HCT116 (cell line): ENCODE measurements around the gene POMT2. TPM values are rescaled to one million over a fixed set of nuclear protein-coding genes. Genes with fewer than 3 reads are reported as not detected.

Source experiments
- ATAC-seq: fragments of 200-7000 bp; cut with Tn5 transposase; 2 replicates; pipeline ENCODE4 v1.9.1; 2020; ENCODE audit warnings: mild to moderate bottlenecking, moderate library complexity
- BruUV-seq: library from RNA; stranded (reverse); fragments of 400-500 nt; replicated peaks from 2 replicates; lab custom pipeline; 2021; lab: Mats Ljungman, UMichigan
- CTCF ChIA-PET: fragments of 300-600 bp; sonication (Branson Sonifier 250); formaldehyde crosslinking; loops from one replicate; lab custom pipeline; 2021; ENCODE audit warnings: antibody characterized with exemption; lab: Charles Lee
- POLR2A ChIA-PET: fragments of 300-600, 350-600 bp; sonication (Branson Sonifier 250); formaldehyde crosslinking; loops from one replicate; lab custom pipeline; 2021; ENCODE audit warnings: antibody characterized with exemption; lab: Charles Lee
- RAD21 ChIA-PET, 2 experiments: fragments of 300-600 bp; sonication (Branson Sonifier 250); formaldehyde crosslinking; loops; one replicate each; lab custom pipeline; 2023; ENCODE audit warnings: low total read pairs in 2 of 2; ENCODE audit not compliant: uncharacterized antibody in 2 of 2, unreplicated experiment in 2 of 2, low non-redundant PET in 1 of 2; lab: Charles Lee
- DNase-seq: peaks from one replicate; pipeline ENCODE4 v3.0.0-alpha.2; 2010; ENCODE audit warnings: low read depth, low spot score
- H2AFZ ChIP-seq: fragments of 200-600 bp; shearing (Covaris generic), sonication (generic); 2 replicates; pipeline ENCODE4 v1.6.1; 2017; ENCODE audit warnings: low read depth, mixed run types, mixed read lengths, antibody characterized with exemption, low read length; ENCODE audit not compliant: poor library complexity, severe bottlenecking
- H3K27ac ChIP-seq: 2 replicates; pipeline ENCODE4 v1.5.1; 2012; ENCODE audit warnings: low read depth, low read length
- H3K27me3 ChIP-seq: fragments of 200-600 bp; sonication (generic); 2 replicates; pipeline ENCODE4 v1.6.1; 2016; ENCODE audit warnings: mixed run types, low read length, mixed read lengths; ENCODE audit not compliant: insufficient read depth
- H3K36me3 ChIP-seq, 2 experiments: fragments of 200-500 bp in 1 of 2; fragments of 200-600 bp in 1 of 2; sonication (Bioruptor generic) in 1 of 2; sonication (generic) in 1 of 2; 2 replicates each; pipeline versions ENCODE4 v1.5.1 to v1.6.1; 2014 to 2016; ENCODE audit warnings: low read length in 2 of 2, inconsistent platforms in 1 of 2, mixed read lengths in 1 of 2, mixed run types in 1 of 2; ENCODE audit not compliant: insufficient read depth in 2 of 2, control insufficient read depth in 1 of 2
- H3K4me1 ChIP-seq, 2 experiments: fragments of 200-600 bp in 1 of 2; sonication (generic) in 1 of 2; 2 replicates each; pipeline versions ENCODE4 v1.5.1 to v1.6.1; 2012 to 2017; ENCODE audit warnings: low read length in 2 of 2, inconsistent platforms in 1 of 2, mild to moderate bottlenecking in 1 of 2, mixed read lengths in 1 of 2, mixed run types in 1 of 2, moderate library complexity in 1 of 2; ENCODE audit not compliant: insufficient read depth in 2 of 2, control insufficient read depth in 1 of 2
- H3K4me2 ChIP-seq: fragments of 200-600 bp; sonication (generic); 2 replicates; pipeline ENCODE4 v1.6.1; 2017; ENCODE audit warnings: mixed run types, low read length, mixed read lengths
- H3K4me3 ChIP-seq, 2 experiments: fragments of 200-600 bp in 1 of 2; sonication (generic) in 1 of 2; replicated peaks in 1 of 2; 2 replicates each; pipeline ENCODE4 v1.5.1; 2011 to 2016; ENCODE audit warnings: low read length in 2 of 2, control low read depth in 1 of 2, low read depth in 1 of 2, mild to moderate bottlenecking in 1 of 2, mixed read lengths in 1 of 2, mixed run types in 1 of 2
- H3K79me2 ChIP-seq: fragments of 200-600 bp; sonication (generic); 2 replicates; pipeline ENCODE4 v1.6.1; 2017; ENCODE audit warnings: mild to moderate bottlenecking, mixed run types, low read length, moderate library complexity, mixed read lengths; ENCODE audit not compliant: insufficient read depth
- H3K9ac ChIP-seq: fragments of 200-600 bp; sonication (generic); 2 replicates; pipeline ENCODE4 v1.6.1; 2016; ENCODE audit warnings: low read length, mixed read lengths
- H3K9me2 ChIP-seq: fragments of 200-600 bp; sonication (generic), shearing (Covaris generic); 2 replicates; pipeline ENCODE4 v1.6.1; 2017; ENCODE audit warnings: mixed run types, mild to moderate bottlenecking, moderate library complexity; ENCODE audit not compliant: insufficient read depth
- H3K9me3 ChIP-seq, 2 experiments: fragments of 200-500 bp in 1 of 2; fragments of 200-600 bp in 1 of 2; sonication (Bioruptor generic) in 1 of 2; sonication (generic) in 1 of 2; 2 replicates each; pipeline ENCODE4 v1.6.1; 2014 to 2017; ENCODE audit warnings: low read length in 2 of 2, mixed read lengths in 2 of 2, inconsistent platforms in 1 of 2, low read depth in 1 of 2, mild to moderate bottlenecking in 1 of 2, mixed run types in 1 of 2, moderate library complexity in 1 of 2; ENCODE audit not compliant: control insufficient read depth in 1 of 2, insufficient read depth in 1 of 2
- H4K20me1 ChIP-seq: fragments of 200-600 bp; sonication (generic), shearing (Covaris generic); 2 replicates; pipeline ENCODE4 v1.6.1; 2017; ENCODE audit warnings: mixed run types, mild to moderate bottlenecking, moderate library complexity; ENCODE audit not compliant: insufficient read depth
- ATF3 ChIP-seq: IDR thresholded peaks from 2 replicates; pipeline ENCODE4 v1.6.1; 2012
- CBX3 ChIP-seq: IDR thresholded peaks from 2 replicates; pipeline ENCODE4 v1.6.1; 2012; ENCODE audit warnings: low read depth
- CEBPB ChIP-seq: IDR thresholded peaks from 2 replicates; pipeline ENCODE4 v1.6.1; 2012; ENCODE audit warnings: low read depth
- EGR1 ChIP-seq: IDR thresholded peaks from 2 replicates; pipeline ENCODE4 v1.6.1; 2012; ENCODE audit warnings: low read depth
- EZH2 ChIP-seq: fragments of 200-600 bp; sonication (generic); IDR thresholded peaks from 2 replicates; pipeline ENCODE4 v1.6.1; 2017; ENCODE audit warnings: antibody characterized with exemption, mixed run types
- EZH2phosphoT487 ChIP-seq: fragments of 200-600 bp; IDR thresholded peaks from 2 replicates; pipeline ENCODE4 v1.6.1; 2018; ENCODE audit warnings: antibody characterized with exemption, borderline replicate concordance
- FOSL1 ChIP-seq: IDR thresholded peaks from 2 replicates; pipeline ENCODE4 v1.6.1; 2012; ENCODE audit warnings: low read depth
- JUND ChIP-seq: IDR thresholded peaks from 2 replicates; pipeline ENCODE4 v1.6.1; 2012
- POLR2A ChIP-seq: IDR thresholded peaks from 2 replicates; pipeline ENCODE4 v1.7.0; 2011; ENCODE audit warnings: borderline replicate concordance; ENCODE audit not compliant: insufficient read depth, insufficient read length; ENCODE audit errors: extremely low read depth
- POLR2AphosphoS5 ChIP-seq: IDR thresholded peaks from 2 replicates; pipeline ENCODE4 v1.6.1; 2011; ENCODE audit warnings: mild to moderate bottlenecking, low read depth, low read length, moderate library complexity
- REST ChIP-seq: IDR thresholded peaks from 2 replicates; pipeline ENCODE4 v1.6.1; 2012; ENCODE audit warnings: low read depth
- SIN3A ChIP-seq: IDR thresholded peaks from 2 replicates; pipeline ENCODE4 v1.6.1; 2012; ENCODE audit warnings: low read depth
- SP1 ChIP-seq: IDR thresholded peaks from 2 replicates; pipeline ENCODE4 v1.6.1; 2012; ENCODE audit warnings: low read depth
- TCF7L2 ChIP-seq: IDR thresholded peaks from 2 replicates; pipeline ENCODE4 v1.7.0; 2011; ENCODE audit warnings: borderline replicate concordance, inconsistent platforms; ENCODE audit not compliant: insufficient read depth, insufficient read length; ENCODE audit errors: extremely low read depth
- YY1 ChIP-seq: IDR thresholded peaks from 2 replicates; pipeline ENCODE4 v1.6.1; 2011; ENCODE audit warnings: low read length, low read depth, moderate library complexity, mild to moderate bottlenecking; ENCODE audit not compliant: insufficient replicate concordance; ENCODE audit errors: extremely low read depth
- ZBTB33 ChIP-seq: IDR thresholded peaks from 2 replicates; pipeline ENCODE4 v1.6.1; 2011; ENCODE audit warnings: mild to moderate bottlenecking, low read length, moderate library complexity; ENCODE audit not compliant: insufficient replicate concordance; ENCODE audit errors: extremely low read depth
- ZFX ChIP-seq: fragments of 450-650 bp; IDR thresholded peaks from 2 replicates; pipeline ENCODE4 v1.6.1; 2017
- ZNF274 ChIP-seq: fragments of 200-500 bp; sonication (Bioruptor generic); IDR thresholded peaks from 2 replicates; pipeline ENCODE4 v1.6.1; 2014; ENCODE audit warnings: mild to moderate bottlenecking, low read depth, low read length, inconsistent platforms
- intact Hi-C: fragments of 100-400 bp; cut with micrococcal nuclease; formaldehyde crosslinking; loops from 2 replicates; pipeline ENCODE4 v1.10.0; 2022
- total RNA-seq: library from RNA; stranded (reverse); gene quantifications from one replicate; pipeline ENCODE4 v1.2.1, GENCODE V29; 2021; ENCODE audit not compliant: unreplicated experiment
- TF ChIP-seq, protein P1 (sequence below): IDR thresholded peaks from 2 replicates; pipeline ENCODE4 v1.6.1; 2012
- TF ChIP-seq, protein P2 (sequence below), 3 experiments: fragments of 200-600 bp in 1 of 3; sonication (generic) in 1 of 3; IDR thresholded peaks in 2 of 3; conservative IDR thresholded peaks in 1 of 3; 2 replicates each; pipeline ENCODE4 v1.5.1; 2012 to 2017; ENCODE audit warnings: low read depth in 2 of 3, low read length in 2 of 3, antibody characterized with exemption in 1 of 3, borderline replicate concordance in 1 of 3, control low read depth in 1 of 3, mild to moderate bottlenecking in 1 of 3, mixed read lengths in 1 of 3, mixed run types in 1 of 3, moderate library complexity in 1 of 3; ENCODE audit not compliant: insufficient read depth in 1 of 3

The POMT2 gene
- total RNA-seq, 1 experiment from 2014 or later, result 30.2 TPM

DNA sequence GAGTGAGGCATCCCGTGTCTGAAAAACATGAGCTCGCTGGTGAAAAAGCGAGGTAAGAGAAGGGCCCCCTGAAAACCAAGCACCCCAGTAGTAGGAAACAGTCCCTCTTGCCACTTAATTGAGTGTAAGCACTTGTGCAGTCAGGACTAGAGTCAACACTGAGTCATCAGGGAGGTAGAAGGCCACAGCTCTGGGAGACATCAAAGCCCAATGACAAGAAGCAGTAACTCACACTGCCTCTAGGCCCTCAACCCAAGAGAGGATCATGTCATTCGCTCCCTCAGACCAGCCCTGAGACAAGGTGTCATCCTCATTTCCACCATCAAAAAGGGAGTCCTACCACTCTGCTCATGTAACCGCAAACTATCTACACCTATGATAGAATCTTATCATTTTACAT lies 17.8 kb downstream of the POMT2 start:
- DNase-seq, result peak; percentile 65
- ATAC-seq, result peak; percentile 81
- RAD21 ChIA-PET, result interaction anchor here in 1 of 2 experiments (1.2 to 2.3 kb wide), 2 partner anchors 13 to 151 kb away, joined by 3 to 6 read pairs; no protein-coding TSS in a partner anchor
- no peaks in the 10 kb centered on the region; a peak in 1 of 4 replicates for H3K36me3 ChIP-seq
- H3K9me2 ChIP-seq, result no peaks in the 10 kb centered on the region
- H3K27me3 ChIP-seq, result no peaks in the 10 kb centered on the region
- no peaks in the 10 kb centered on the region for H4K20me1 ChIP-seq
- no peak overlapping the region; the same call in 1 of the 2 replicates for H3K27ac ChIP-seq
- POLR2A ChIA-PET, result interaction anchor here (1.2 kb wide), 1 partner anchor 13 kb away, joined by 4 read pairs; no protein-coding TSS in a partner anchor
- no TSS peak for BruUV-seq
- no peak overlapping the region for H2AFZ ChIP-seq
- H3K9me3 ChIP-seq, result no peaks in the 10 kb centered on the region
- no peak overlapping the region for H3K4me3 ChIP-seq
- intact Hi-C loops, result loop anchor here (2.0 to 5.0 kb wide), 2 partner anchors 14 to 154 kb away; partner anchors contain the start of genes AHSA1 and VIPAS39
- H3K79me2 ChIP-seq, result no peaks in the 10 kb centered on the region
- peaks cover 19 to 22% of the 10 kb centered on the region in 2 experiments for H3K4me1 ChIP-seq
- CTCF ChIA-PET, result interaction anchor here (1.4 to 5.3 kb wide), 5 partner anchors 12 to 430 kb away, joined by 3 to 89 read pairs (median 9); partner anchors contain the start of genes GSTZ1 and POMT2
- H3K9ac ChIP-seq, result no peak overlapping the region
- peak overlapping the region; percentile 55 for H3K4me2 ChIP-seq
- TF ChIP-seq ATF3 (no peak), EGR1 (no peak), ZFX (no peak), FOSL1 (peak; percentile 82), POLR2A (no peak), EZH2 (no peak), ZNF274 (no peak), POLR2AphosphoS5 (no peak), JUND (peak; percentile 77), TCF7L2 (peak; percentile 90), REST (no peak), SIN3A (no peak), CEBPB (no peak), ZBTB33 (no peak), EZH2phosphoT487 (no peak), YY1 (no peak), SP1 (peak; percentile 44), CBX3 (peak; percentile 74; the same call in 1 of the 2 replicates)
- TF ChIP-seq, protein P1, sequence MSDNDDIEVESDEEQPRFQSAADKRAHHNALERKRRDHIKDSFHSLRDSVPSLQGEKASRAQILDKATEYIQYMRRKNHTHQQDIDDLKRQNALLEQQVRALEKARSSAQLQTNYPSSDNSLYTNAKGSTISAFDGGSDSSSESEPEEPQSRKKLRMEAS, result no peak
- TF ChIP-seq, protein P2, sequence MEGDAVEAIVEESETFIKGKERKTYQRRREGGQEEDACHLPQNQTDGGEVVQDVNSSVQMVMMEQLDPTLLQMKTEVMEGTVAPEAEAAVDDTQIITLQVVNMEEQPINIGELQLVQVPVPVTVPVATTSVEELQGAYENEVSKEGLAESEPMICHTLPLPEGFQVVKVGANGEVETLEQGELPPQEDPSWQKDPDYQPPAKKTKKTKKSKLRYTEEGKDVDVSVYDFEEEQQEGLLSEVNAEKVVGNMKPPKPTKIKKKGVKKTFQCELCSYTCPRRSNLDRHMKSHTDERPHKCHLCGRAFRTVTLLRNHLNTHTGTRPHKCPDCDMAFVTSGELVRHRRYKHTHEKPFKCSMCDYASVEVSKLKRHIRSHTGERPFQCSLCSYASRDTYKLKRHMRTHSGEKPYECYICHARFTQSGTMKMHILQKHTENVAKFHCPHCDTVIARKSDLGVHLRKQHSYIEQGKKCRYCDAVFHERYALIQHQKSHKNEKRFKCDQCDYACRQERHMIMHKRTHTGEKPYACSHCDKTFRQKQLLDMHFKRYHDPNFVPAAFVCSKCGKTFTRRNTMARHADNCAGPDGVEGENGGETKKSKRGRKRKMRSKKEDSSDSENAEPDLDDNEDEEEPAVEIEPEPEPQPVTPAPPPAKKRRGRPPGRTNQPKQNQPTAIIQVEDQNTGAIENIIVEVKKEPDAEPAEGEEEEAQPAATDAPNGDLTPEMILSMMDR (IDR thresholded peaks at IDR 0.05 in 2 of 3, conservative IDR thresholded peaks at IDR 0.05 in 1 of 3; ENCODE audit: borderline replicate concordance in 1 of 3, insufficient read depth in 1 of 3, low read depth in 2 of 3, low read length in 2 of 3), result 0 out of 6 replicates have a peak, but pooled peaks of 1 of the 3 experiments have one; percentile 16
